ENCODE data around the gene PRKAR1B.

PRKAR1B gene

GRCh38 chr7:589781-590575 lies 137.1 kb downstream of the PRKAR1B start:
- DNase-seq (ENCODE audit: low read depth, low spot score), result no peak

GRCh38 chr7:587767-588166 lies 139.3 kb downstream of the PRKAR1B start:
- no peak for DNase-seq (ENCODE audit: low read depth, low spot score)

- no peak for DNase-seq (ENCODE audit: low read depth, low spot score)
These were observed 140.6 kb downstream of the PRKAR1B start for GRCh38 chr7:586494-586893.

GRCh38 chr7:585873-586272 lies 141.2 kb downstream of the PRKAR1B start:
- no peak for DNase-seq (ENCODE audit: low read depth, low spot score)

- no peak for DNase-seq (ENCODE audit: low read depth, low spot score)
These were observed 141.8 kb downstream of the PRKAR1B start for GRCh38 chr7:585229-585711.

- DNase-seq (ENCODE audit: low read depth, low spot score), result no peak
These were observed 142.3 kb downstream of the PRKAR1B start for GRCh38 chr7:584820-585219.

GRCh38 chr7:584122-584465 lies 143.0 kb downstream of the PRKAR1B start:
- DNase-seq (ENCODE audit: low read depth, low spot score), result no peak

- DNase-seq (ENCODE audit: low read depth, low spot score), result no peak
These were observed 143.5 kb downstream of the PRKAR1B start for GRCh38 chr7:583410-584121.

- DNase-seq (ENCODE audit: low read depth, low spot score), result no peak
These were observed 144.2 kb downstream of the PRKAR1B start for GRCh38 chr7:582931-583330.

- no peak for DNase-seq (ENCODE audit: low read depth, low spot score)
These were observed 144.8 kb downstream of the PRKAR1B start for GRCh38 chr7:582081-582835.

- DNase-seq (ENCODE audit: low read depth, low spot score), result no peak
These were observed 148.7 kb downstream of the PRKAR1B start for GRCh38 chr7:578386-578785.

- no peak for DNase-seq (ENCODE audit: low read depth, low spot score)
These were observed 149.2 kb downstream of the PRKAR1B start for GRCh38 chr7:577741-578370.

- no peak for DNase-seq (ENCODE audit: low read depth, low spot score)
These were observed 149.8 kb downstream of the PRKAR1B start for GRCh38 chr7:577278-577665.

- no peak for DNase-seq (ENCODE audit: low read depth, low spot score)
These were observed 150.4 kb downstream of the PRKAR1B start for GRCh38 chr7:576524-577277.

GRCh38 chr7:575425-576366 lies 151.4 kb downstream of the PRKAR1B start:
- DNase-seq (ENCODE audit: low read depth, low spot score), result no peak

- DNase-seq (ENCODE audit: low read depth, low spot score), result no peak
These were observed 152.3 kb downstream of the PRKAR1B start for GRCh38 chr7:574661-575395.

GRCh38 chr7:573933-574381 lies 153.1 kb downstream of the PRKAR1B start:
- no peak for DNase-seq (ENCODE audit: low read depth, low spot score)

- DNase-seq (ENCODE audit: low read depth, low spot score), result no peak
These were observed 153.7 kb downstream of the PRKAR1B start for GRCh38 chr7:573269-573932.
